NCI-H82 (cell line): Measurements from ENCODE around the gene GALE.
"Not testable (repeated sequence)": the region's sequence is repeated elsewhere in the genome, so short reads cannot be mapped to it uniquely, and the experiment has no call there.

Source experiments
- DNase-seq: peaks from one replicate; lab custom pipeline; 2025; lab: John Stamatoyannopoulos, UW

Gene GALE

GRCh38 chr1:23792151-23792945, 8.2 kb downstream of the GALE start:
- DNase-seq = no peak

DNA sequence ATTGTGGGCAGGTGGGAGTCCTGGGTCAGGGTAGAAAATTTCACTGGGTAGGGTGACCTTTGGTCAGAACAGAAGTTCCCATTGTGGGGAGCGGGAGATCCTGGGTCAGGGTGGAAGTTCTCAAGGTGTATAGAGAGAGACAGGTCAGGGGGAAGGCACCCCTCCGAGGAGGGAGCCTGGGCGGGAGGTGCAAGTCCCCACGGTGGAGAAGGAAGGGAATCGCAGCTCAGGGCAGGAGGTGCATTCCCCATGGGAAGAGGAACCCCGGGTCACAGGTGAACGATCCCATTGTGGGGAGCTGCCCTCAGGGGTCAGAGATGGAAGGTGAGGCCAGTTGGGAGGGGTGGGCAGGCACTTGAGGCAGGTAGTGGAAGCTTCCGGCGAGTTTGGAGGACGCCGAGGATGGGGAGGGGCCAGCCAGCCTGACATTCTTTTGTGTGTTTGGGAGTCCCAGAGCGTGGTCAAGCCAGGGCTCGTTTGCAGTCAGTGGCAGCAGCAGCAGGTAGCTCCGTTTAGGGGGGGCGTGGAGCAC, 9.0 kb downstream of the GALE start:
- peak; percentile 58 for DNase-seq

- peak; percentile 95 for DNase-seq
These were observed 9.6 kb downstream of the GALE start, which contains the start of gene LYPLA2 for GRCh38 chr1:23790696-23791515. TSS of gene LYPLA2 (plus strand) at chr1:23791145. CDS start at chr1:23792683, 1,538 bp downstream.

GRCh38 chr1:23788695-23789094, 11.9 kb downstream of the GALE start:
- no peak for DNase-seq

DNA sequence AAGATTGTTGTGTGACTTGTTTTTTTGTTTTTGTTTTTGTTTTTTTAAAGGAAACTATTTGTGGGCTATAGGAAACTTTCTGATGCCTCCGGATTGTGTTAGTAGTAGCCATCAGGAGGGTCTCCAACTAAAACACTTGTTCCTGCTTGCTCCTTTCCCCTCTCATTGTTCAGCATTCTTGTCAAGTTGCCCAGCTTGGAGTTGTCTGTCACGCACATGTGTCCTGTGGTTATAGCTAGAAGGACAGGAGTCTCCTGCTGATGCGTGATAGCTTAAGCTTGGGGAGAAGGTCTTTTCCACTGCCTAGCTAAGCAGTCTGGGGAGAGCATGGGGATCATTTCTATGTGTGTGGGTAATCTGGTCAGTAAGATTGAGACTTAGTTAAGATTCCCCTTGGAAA, 12.9 kb downstream of the GALE start:
- no peak for DNase-seq

DNA sequence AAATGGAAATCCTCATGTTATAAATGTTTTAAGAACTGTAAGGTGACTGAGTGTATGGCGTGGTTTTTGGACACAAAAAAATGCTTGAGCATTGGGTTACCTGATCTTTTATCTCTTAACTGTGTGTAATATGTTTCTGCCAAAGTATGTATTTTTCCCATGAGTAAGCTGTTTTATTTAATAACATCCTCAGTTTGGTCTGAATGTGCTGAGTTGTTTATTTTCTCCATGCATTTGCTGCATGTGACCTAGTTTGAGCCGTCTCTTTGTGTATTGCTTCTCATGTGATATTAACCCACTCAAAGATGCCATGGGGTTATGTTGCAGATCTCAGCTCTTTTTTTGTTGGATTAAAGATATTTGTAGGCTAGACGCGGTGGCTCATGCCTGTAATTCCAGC, 15.7 kb downstream of the GALE start:
- DNase-seq = no peak

GRCh38 chr1:23783141-23783540, 17.4 kb downstream of the GALE start:
- DNase-seq = not testable (repeated sequence)

DNA sequence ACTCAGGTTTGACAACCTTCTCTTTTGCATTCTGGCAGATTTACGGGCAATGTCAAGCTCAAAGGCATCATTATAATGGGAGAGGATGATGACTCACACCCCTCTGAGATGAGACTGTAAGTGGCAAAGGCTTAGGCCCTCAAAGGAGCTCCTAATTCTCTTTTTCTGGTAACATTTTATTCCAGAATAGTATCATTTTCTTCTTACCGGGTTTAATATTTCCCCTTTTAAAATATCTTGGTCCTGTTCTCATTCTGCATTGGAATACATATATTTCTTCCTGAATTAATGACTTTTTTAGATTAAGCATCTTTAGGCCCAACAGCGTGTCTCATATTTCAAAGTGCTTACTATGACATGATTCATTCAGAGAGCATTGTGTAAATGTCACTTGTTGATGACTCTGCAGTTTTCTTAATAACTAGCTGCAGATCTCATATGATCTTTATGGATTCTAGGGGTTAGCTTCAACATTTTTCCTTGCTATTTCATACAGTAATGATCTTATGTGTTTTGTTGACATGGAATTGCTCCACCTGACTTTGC, 20.7 kb downstream of the GALE start:
- DNase-seq = no peak

- DNase-seq = peak; percentile 95
These were observed 22.4 kb downstream of the GALE start, which contains the start of gene PITHD1 for GRCh38 chr1:23777979-23778814. TSS of gene PITHD1 (plus strand) at chr1:23778418. CDS start at chr1:23778516, 98 bp downstream.

DNA sequence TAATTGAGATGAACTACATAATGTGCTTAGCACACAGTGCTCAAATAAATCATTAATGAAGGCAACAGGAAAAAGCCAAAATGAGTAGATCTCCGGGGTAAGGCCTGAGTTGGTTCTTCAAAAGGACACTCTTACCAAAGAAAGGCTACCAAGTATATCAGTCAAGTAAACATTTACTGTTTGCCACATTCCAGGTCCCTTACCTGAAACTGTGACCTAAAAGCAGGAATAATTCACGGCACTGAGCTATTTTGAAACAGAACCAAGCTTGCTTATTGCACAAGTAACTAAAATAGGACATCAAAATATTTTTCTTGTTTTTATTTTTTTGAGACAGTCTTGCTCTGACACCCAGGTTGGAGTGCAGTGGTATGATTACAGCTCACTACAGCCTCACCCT, 24.3 kb downstream of the GALE start:
- no peak for DNase-seq

- DNase-seq = no peak
These were observed 26.2 kb downstream of the GALE start for GRCh38 chr1:23774174-23774880.

DNA sequence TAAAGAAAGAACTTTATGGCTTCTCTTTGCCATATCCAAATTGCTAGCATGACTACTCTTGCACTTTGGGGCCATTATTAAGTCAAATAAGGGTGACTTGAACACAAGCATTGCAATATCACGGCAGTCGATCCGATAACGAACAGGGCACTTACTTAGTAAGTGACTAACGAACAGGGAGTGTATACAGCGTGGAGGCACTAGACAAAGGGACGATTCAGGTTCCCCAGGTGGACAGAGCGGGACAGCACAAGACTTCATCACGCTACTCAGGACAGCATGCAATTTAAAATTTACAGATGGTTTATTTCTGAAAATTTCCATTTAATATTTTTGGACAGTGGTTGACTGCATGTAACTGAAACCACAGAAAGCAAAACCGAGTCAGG, 27.7 kb downstream of the GALE start:
- DNase-seq = no peak

- peak; percentile 94 for DNase-seq
These were observed 28.3 kb downstream of the GALE start for GRCh38 chr1:23772049-23772853.

DNA sequence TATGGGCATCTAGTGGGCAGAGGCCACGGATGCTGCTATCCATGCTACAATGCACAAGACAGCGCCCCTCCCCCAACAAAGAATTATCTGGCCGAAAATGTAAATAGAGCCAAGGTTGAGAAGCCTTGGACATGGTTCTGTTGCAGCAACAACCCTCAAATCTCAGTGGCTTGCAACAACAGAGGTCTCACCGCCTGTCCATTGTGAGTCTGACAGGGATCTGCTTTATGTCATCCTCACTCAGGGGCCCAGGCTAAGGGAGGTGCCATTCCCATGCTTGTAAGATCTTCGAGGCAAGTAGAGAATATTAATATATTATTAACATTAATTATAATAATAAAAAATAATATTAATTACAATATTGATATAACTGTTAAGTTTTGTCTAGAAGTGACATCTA, 31.8 kb downstream of the GALE start:
- DNase-seq = no peak

DNA sequence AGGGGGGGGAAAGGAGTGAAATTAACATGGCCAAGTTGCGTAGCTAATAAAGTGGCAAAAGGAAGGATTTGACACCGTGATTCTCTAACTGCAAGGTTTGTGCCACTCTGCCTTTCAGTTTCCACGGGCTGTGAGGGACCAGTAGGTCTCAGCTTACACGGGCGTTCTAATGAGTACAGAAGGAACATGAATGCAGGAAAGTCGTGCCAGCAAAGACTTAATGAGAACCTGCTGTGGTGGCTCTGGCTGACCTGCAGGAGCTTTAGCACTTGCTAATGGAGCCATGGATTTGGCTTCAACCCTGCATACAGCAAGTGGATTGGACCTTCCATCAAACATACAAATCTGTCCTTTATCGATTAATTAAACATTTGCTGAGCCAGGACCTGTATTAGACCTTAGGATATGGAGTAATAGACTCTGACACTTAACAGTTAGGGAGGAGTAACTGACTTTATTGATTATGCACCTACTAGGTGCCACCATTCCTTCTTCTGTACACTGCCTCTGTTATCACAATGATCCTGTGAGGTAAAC, 37.4 kb downstream of the GALE start:
- peak; percentile 28 for DNase-seq

DNA sequence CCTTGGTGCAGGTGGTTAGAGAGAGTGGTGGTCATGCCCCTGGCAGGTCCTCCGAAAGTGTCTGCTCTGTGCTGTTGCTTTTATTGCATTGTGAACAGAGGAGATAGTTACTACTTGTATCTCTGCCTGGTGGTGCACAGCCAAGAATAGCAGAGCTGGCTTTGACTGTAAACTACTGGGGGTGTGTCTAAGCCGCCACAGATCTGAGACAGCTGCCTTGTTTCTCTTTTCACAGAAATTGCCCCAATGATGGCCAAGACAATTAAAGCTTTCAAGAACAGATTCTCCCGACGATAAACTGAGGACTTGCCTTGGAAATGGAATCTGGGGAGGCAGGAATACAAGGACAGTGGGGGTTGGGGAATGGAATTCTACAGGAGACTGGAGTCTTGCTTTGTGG, 41.3 kb downstream of the GALE start:
- no peak for DNase-seq

GRCh38 chr1:23757812-23758211, 42.7 kb downstream of the GALE start:
- no peak for DNase-seq

DNA sequence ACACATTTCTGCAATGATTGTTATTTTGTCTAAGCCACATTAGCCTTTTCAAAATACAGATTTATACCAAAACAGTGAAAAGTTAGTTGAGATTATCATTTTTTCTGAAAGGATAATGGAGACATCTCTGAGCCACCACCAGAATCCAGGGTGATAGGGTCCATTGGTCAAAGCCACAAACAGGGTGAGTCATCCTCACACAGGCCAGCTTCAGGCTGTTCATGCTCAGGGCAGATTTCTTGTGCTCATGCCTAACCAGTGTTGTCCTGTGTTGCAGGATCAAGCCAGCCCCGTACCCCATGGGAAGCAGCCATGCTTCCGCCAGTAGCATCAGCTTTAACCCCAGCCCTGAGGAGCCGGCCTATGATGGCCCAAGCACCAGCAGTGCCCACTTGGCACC, 43.9 kb downstream of the GALE start:
- no peak for DNase-seq

GRCh38 chr1:23752909-23753308, 47.6 kb downstream of the GALE start:
- no peak for DNase-seq

GRCh38 chr1:23751815-23752200, 48.7 kb downstream of the GALE start:
- DNase-seq = no peak
